CD14-positive monocyte (primary cell): Measurements from ENCODE around the gene GRK6. TPM values are rescaled to one million over a fixed set of nuclear protein-coding genes. Genes with fewer than 3 reads are reported as not detected.

Experiments
- DNase-seq, 3 donors: peaks; one replicate each; pipeline ENCODE4 v3.0.0-alpha.2; 2011 to 2022
- H2AFZ ChIP-seq: 2 replicates; pipeline ENCODE4 v1.6.0; 2012; ENCODE audit warnings: mild to moderate bottlenecking, low read depth, low read length, inconsistent platforms; ENCODE audit not compliant: insufficient read depth, poor library complexity, severe bottlenecking
- H3K27ac ChIP-seq, 2 donors: 1 replicate in 1 of 2; 2 replicates in 1 of 2; pipeline ENCODE4 v1.5.1; 2012 to 2013; ENCODE audit warnings: low read length in 2 of 2, control low read depth in 1 of 2, inconsistent platforms in 1 of 2, low read depth in 1 of 2, mild to moderate bottlenecking in 1 of 2
- H3K27me3 ChIP-seq, 2 donors: one replicate each; pipeline versions ENCODE4 v1.6.0 to v1.6.1; 2011 to 2013; ENCODE audit warnings: low read length in 2 of 2; ENCODE audit not compliant: control insufficient read depth in 2 of 2, insufficient read depth in 2 of 2
- H3K36me3 ChIP-seq, 2 donors: replicated peaks in 1 of 2; 1 replicate in 1 of 2; 2 replicates in 1 of 2; pipeline versions ENCODE4 v1.5.1 to v1.6.1; 2012 to 2013; ENCODE audit warnings: low read length in 2 of 2, control low read depth in 1 of 2, inconsistent platforms in 1 of 2, mild to moderate bottlenecking in 1 of 2; ENCODE audit not compliant: insufficient read depth in 2 of 2, control insufficient read depth in 1 of 2
- H3K4me1 ChIP-seq, 2 donors: 1 replicate in 1 of 2; 2 replicates in 1 of 2; pipeline versions ENCODE4 v1.5.1 to v1.6.1; 2012 to 2013; ENCODE audit warnings: low read length in 2 of 2, control low read depth in 1 of 2, inconsistent platforms in 1 of 2, mild to moderate bottlenecking in 1 of 2, moderate library complexity in 1 of 2; ENCODE audit not compliant: insufficient read depth in 2 of 2, control insufficient read depth in 1 of 2
- H3K4me2 ChIP-seq: replicated peaks from 2 replicates; pipeline ENCODE3; 2012; ENCODE audit warnings: low read length, moderate library complexity, mild to moderate bottlenecking; ENCODE audit not compliant: poor library complexity, severe bottlenecking; ENCODE audit errors: extremely low read depth
- H3K4me3 ChIP-seq, 3 experiments: fragments of 200-600 bp in 1 of 3; sonication (generic) in 1 of 3; replicated peaks in 1 of 3; 1 replicate in 2 of 3; 2 replicates in 1 of 3; pipeline ENCODE4 v1.5.1; 2011 to 2013; ENCODE audit warnings: low read length in 3 of 3, mild to moderate bottlenecking in 3 of 3, control low read depth in 2 of 3, low read depth in 2 of 3, inconsistent platforms in 1 of 3, moderate library complexity in 1 of 3
- H3K79me2 ChIP-seq: 2 replicates; pipeline ENCODE4 v1.6.0; 2012; ENCODE audit warnings: mild to moderate bottlenecking, control low read depth, inconsistent platforms, low read length, moderate library complexity; ENCODE audit not compliant: insufficient read depth
- H3K9ac ChIP-seq: 2 replicates; pipeline ENCODE4 v1.6.0; 2017; ENCODE audit warnings: low read length, mild to moderate bottlenecking; ENCODE audit not compliant: insufficient read depth, poor library complexity, severe bottlenecking
- H3K9me3 ChIP-seq, 2 donors: replicated peaks in 1 of 2; 1 replicate in 1 of 2; 2 replicates in 1 of 2; pipeline versions ENCODE4 v1.5.1 to v1.6.1; 2012 to 2013; ENCODE audit warnings: low read length in 2 of 2, control low read depth in 1 of 2; ENCODE audit not compliant: control insufficient read depth in 1 of 2, insufficient read depth in 1 of 2
- H4K20me1 ChIP-seq: 2 replicates; pipeline ENCODE4 v1.6.0; 2012; ENCODE audit warnings: mild to moderate bottlenecking, low read length, control low read depth, moderate library complexity; ENCODE audit not compliant: insufficient read depth
- H3K27ac Mint-ChIP-seq, 7 donors: one replicate each; pipeline ENCODE4 v1.8.0; 2020; ENCODE audit warnings: mild to moderate bottlenecking in 7 of 7, mixed read lengths in 7 of 7, moderate library complexity in 6 of 7, inconsistent platforms in 2 of 7
- H3K27me3 Mint-ChIP-seq, 3 donors: one replicate each; pipeline ENCODE4 v1.8.0; 2021 to 2022; ENCODE audit warnings: low read depth in 3 of 3, mild to moderate bottlenecking in 3 of 3, mixed read lengths in 3 of 3, moderate library complexity in 3 of 3, inconsistent platforms in 1 of 3
- H3K36me3 Mint-ChIP-seq, 2 donors: one replicate each; pipeline ENCODE4 v1.8.0; 2020; ENCODE audit warnings: mixed read lengths in 2 of 2, inconsistent platforms in 1 of 2, mild to moderate bottlenecking in 1 of 2
- H3K4me1 Mint-ChIP-seq: one replicate; pipeline ENCODE4 v1.8.0; 2020; ENCODE audit warnings: mild to moderate bottlenecking, mixed read lengths
- H3K4me3 Mint-ChIP-seq, 2 donors: one replicate each; pipeline ENCODE4 v1.8.0; 2020; ENCODE audit warnings: mild to moderate bottlenecking in 2 of 2, mixed read lengths in 2 of 2, moderate library complexity in 1 of 2
- H3K9me3 Mint-ChIP-seq, 7 donors: one replicate each; pipeline ENCODE4 v1.8.0; 2020 to 2022; ENCODE audit warnings: mixed read lengths in 7 of 7, mild to moderate bottlenecking in 6 of 7, moderate library complexity in 6 of 7, inconsistent platforms in 2 of 7
- CTCF ChIP-seq: fragments of 200-600 bp; IDR thresholded peaks from one replicate; pipeline ENCODE4 v1.8.0; 2022; ENCODE audit warnings: antibody characterized with exemption, mild to moderate bottlenecking
- WGBS: methylation state at CpG from one replicate; pipeline ENCODE4 v1.1.5; 2013; ENCODE audit warnings: missing lambda C conversion rate; ENCODE audit not compliant: insufficient coverage; 5-methylcytosine and 5-hydroxymethylcytosine counted together
- intact Hi-C, 2 donors: fragments of 100-400 bp; cut with micrococcal nuclease; formaldehyde crosslinking; loops; one replicate each; pipeline versions ENCODE4 v1.15.0 to v1.15.1; 2023
- polyA plus RNA-seq, 3 donors: library from polyadenylated mRNA; depleted of rRNA in 1 of 3; unstranded in 2 of 3; stranded (reverse) in 1 of 3; fragments of 300-500 nt in 2 of 3; fragments of >200 nt in 1 of 3; fragmentation: Illumina TruSeq in 2 of 3; gene quantifications; 1 replicate in 2 of 3; 2 replicates in 1 of 3; pipeline ENCODE4 v1.2.3, GENCODE V29; 2012 to 2021

GRK6 gene
- polyA plus RNA-seq, 3 donors, result 41.6 to 101 (median 63.4) TPM

GRCh38 chr5:177396078-177396477 is 30.4 kb upstream of the GRK6 start:
- intact Hi-C loops, result no loop called here
- H3K27me3 Mint-ChIP-seq, result peaks cover 16 to 25% (median 21%) of the 10 kb centered on the region in 3 donors
- H3K9me3 Mint-ChIP-seq, result peaks cover 0 to 3% (median 0%) of the 10 kb centered on the region in 7 donors
- no peak for DNase-seq
- H3K4me1 ChIP-seq, result peaks cover 19% of the 10 kb centered on the region in 2 donors
- H3K4me3 ChIP-seq, result no peak overlapping the region
- peaks cover 2 to 18% of the 10 kb centered on the region in 2 donors for H3K27me3 ChIP-seq
- H2AFZ ChIP-seq, result no peak overlapping the region
- no peaks in the 10 kb centered on the region for H3K79me2 ChIP-seq
- H3K4me3 Mint-ChIP-seq, result no peak overlapping the region
- H3K4me1 Mint-ChIP-seq, result peaks cover 21% of the 10 kb centered on the region
- WGBS, result 92% methylated on average over 8 of the region's 8 CpGs
- H3K9me3 ChIP-seq, result no peaks in the 10 kb centered on the region
- no peak overlapping the region for H3K27ac Mint-ChIP-seq
- no peaks in the 10 kb centered on the region for H4K20me1 ChIP-seq
- no peaks in the 10 kb centered on the region for H3K36me3 ChIP-seq
- no peak overlapping the region for H3K27ac ChIP-seq
- no peak overlapping the region for H3K9ac ChIP-seq
- no peaks in the 10 kb centered on the region for H3K36me3 Mint-ChIP-seq
- H3K4me2 ChIP-seq, result no peak overlapping the region
- no peak for TF ChIP-seq CTCF

- H3K36me3 Mint-ChIP-seq, result no peaks in the 10 kb centered on the region
- no peak overlapping the region for H3K27ac ChIP-seq
- no peaks in the 10 kb centered on the region for H3K79me2 ChIP-seq
- peaks cover 19% of the 10 kb centered on the region in 2 donors for H3K4me1 ChIP-seq
- no peaks in the 10 kb centered on the region for H3K36me3 ChIP-seq
- peak overlapping the region in 1 of 7 donors; percentile 31 for H3K27ac Mint-ChIP-seq
- no peak overlapping the region for H3K4me3 Mint-ChIP-seq
- peaks cover 0 to 3% (median 0%) of the 10 kb centered on the region in 7 donors for H3K9me3 Mint-ChIP-seq
- H2AFZ ChIP-seq, result no peak overlapping the region
- H3K4me1 Mint-ChIP-seq, result peaks cover 18% of the 10 kb centered on the region
- H3K9ac ChIP-seq, result no peak overlapping the region
- H3K4me3 ChIP-seq, result no peak overlapping the region
- no peaks in the 10 kb centered on the region for H4K20me1 ChIP-seq
- intact Hi-C loops, result no loop called here
- 100% methylated on average over 4 of the region's 10 CpGs for WGBS
- peaks cover 23 to 32% (median 28%) of the 10 kb centered on the region in 3 donors for H3K27me3 Mint-ChIP-seq
- H3K9me3 ChIP-seq, result peaks cover 0 to 5% of the 10 kb centered on the region in 2 donors
- H3K4me2 ChIP-seq, result no peak overlapping the region
- no peak for DNase-seq
- H3K27me3 ChIP-seq, result peaks cover 9 to 25% of the 10 kb centered on the region in 2 donors
- no peak for TF ChIP-seq CTCF
These were observed 29.7 kb upstream of the GRK6 start for GRCh38 chr5:177396807-177397206.
